ENCODE measurements around the gene DNER. TPM values are rescaled to one million over a fixed set of nuclear protein-coding genes. Genes with fewer than 3 reads are reported as not detected.

DNER gene
- total RNA-seq, 2 donors from 2014 or later = 0.11 to 0.18 TPM

GRCh38 chr2:229642371-229642770 is 72.0 kb downstream of the DNER start:
- no peak overlapping the region for H3K27ac ChIP-seq (ENCODE audit: low read depth, low read length)
- Mint-ChIP-seq H3K27ac (no peak overlapping the region), H3K4me3 (no peak overlapping the region), H3K4me1 (no peaks in the 10 kb centered on the region), H3K27me3 (ENCODE audit: insufficient read depth) (no peaks in the 10 kb centered on the region), H3K36me3 (ENCODE audit: low read depth) (no peaks in the 10 kb centered on the region), H3K9me3 (no peaks in the 10 kb centered on the region)
- no peak for DNase-seq
- H3K27me3 ChIP-seq (ENCODE audit: control insufficient read depth, insufficient read depth, low read length, poor library complexity, severe bottlenecking) = no peaks in the 10 kb centered on the region
- TF ChIP-seq CTCF (conservative IDR thresholded peaks at IDR 0.05) = no peak
- H3K4me1 ChIP-seq (ENCODE audit: control insufficient read depth, insufficient read depth, low read length) = no peaks in the 10 kb centered on the region
- WGBS, 2 experiments (ENCODE audit: insufficient coverage in 1 of 2, insufficient read length in 1 of 2) = 90 to 92% methylated on average over 2 to 3 of the region's 3 CpGs
- no peaks in the 10 kb centered on the region for H3K36me3 ChIP-seq (ENCODE audit: control insufficient read depth, insufficient read depth, low read length)
- no peak overlapping the region for H3K9ac ChIP-seq (ENCODE audit: extremely low read depth, low read length, poor library complexity, severe bottlenecking)
- no peaks in the 10 kb centered on the region for H3K9me3 ChIP-seq (ENCODE audit: control insufficient read depth, low read length)
- no peak overlapping the region for H3K4me3 ChIP-seq (ENCODE audit: low read length)

- Mint-ChIP-seq H3K27me3 (ENCODE audit: insufficient read depth) (no peaks in the 10 kb centered on the region), H3K36me3 (ENCODE audit: low read depth) (no peaks in the 10 kb centered on the region), H3K4me1 (no peaks in the 10 kb centered on the region), H3K9me3 (no peaks in the 10 kb centered on the region), H3K4me3 (no peak overlapping the region), H3K27ac (no peak overlapping the region)
- H3K4me1 ChIP-seq (ENCODE audit: control insufficient read depth, insufficient read depth, low read length) = no peaks in the 10 kb centered on the region
- no peak overlapping the region for H3K4me3 ChIP-seq (ENCODE audit: low read length)
- H3K36me3 ChIP-seq (ENCODE audit: control insufficient read depth, insufficient read depth, low read length) = no peaks in the 10 kb centered on the region
- WGBS, 2 experiments (ENCODE audit: insufficient coverage in 1 of 2, insufficient read length in 1 of 2) = 82% methylated on average over 2 of the region's 3 CpGs; no CpG with 5 or more reads in 1 of the 2 experiments
- peak; percentile 61 for TF ChIP-seq CTCF (conservative IDR thresholded peaks at IDR 0.05)
- no peak overlapping the region for H3K27ac ChIP-seq (ENCODE audit: low read depth, low read length)
- H3K27me3 ChIP-seq (ENCODE audit: control insufficient read depth, insufficient read depth, low read length, poor library complexity, severe bottlenecking) = no peaks in the 10 kb centered on the region
- H3K9ac ChIP-seq (ENCODE audit: extremely low read depth, low read length, poor library complexity, severe bottlenecking) = no peak overlapping the region
- no peaks in the 10 kb centered on the region for H3K9me3 ChIP-seq (ENCODE audit: control insufficient read depth, low read length)
- no peak for DNase-seq
Measured at GRCh38 chr2:229641676-229642075, 72.7 kb downstream of the DNER start.

- H3K27me3 Mint-ChIP-seq (ENCODE audit: insufficient read depth) = no peaks in the 10 kb centered on the region
- H3K9me3 Mint-ChIP-seq = no peaks in the 10 kb centered on the region
- no peak for TF ChIP-seq CTCF (conservative IDR thresholded peaks at IDR 0.05)
- Histone ChIP-seq H3K36me3 (ENCODE audit: control insufficient read depth, insufficient read depth, low read length) (no peaks in the 10 kb centered on the region), H3K4me1 (ENCODE audit: control insufficient read depth, insufficient read depth, low read length) (no peaks in the 10 kb centered on the region), H3K27ac (ENCODE audit: low read depth, low read length) (no peak overlapping the region), H3K4me3 (ENCODE audit: low read length) (no peak overlapping the region), H3K9me3 (ENCODE audit: control insufficient read depth, low read length) (no peaks in the 10 kb centered on the region), H3K27me3 (ENCODE audit: control insufficient read depth, insufficient read depth, low read length, poor library complexity, severe bottlenecking) (no peaks in the 10 kb centered on the region), H3K9ac (ENCODE audit: extremely low read depth, low read length, poor library complexity, severe bottlenecking) (no peak overlapping the region)
- 93 to 97% methylated on average over 3 to 4 of the region's 4 CpGs for WGBS, 2 experiments (ENCODE audit: insufficient coverage in 1 of 2, insufficient read length in 1 of 2)
- no peak overlapping the region for H3K4me3 Mint-ChIP-seq
- no peak overlapping the region for H3K27ac Mint-ChIP-seq
- no peak for DNase-seq
- H3K36me3 Mint-ChIP-seq (ENCODE audit: low read depth) = no peaks in the 10 kb centered on the region
- H3K4me1 Mint-ChIP-seq = no peaks in the 10 kb centered on the region
Measured at GRCh38 chr2:229640636-229641035, 73.7 kb downstream of the DNER start.
